HEK293T (cell line): ENCODE data around the gene LILRB5.
A peak's percentile ranks its signal among the peaks of the same experiment; 100 is the strongest.
"Not testable (repeated sequence)": the region's sequence is repeated elsewhere in the genome, so short reads cannot be mapped to it uniquely, and the experiment has no call there.

Experiments
- CTCF ChIA-PET: fragments of 350-600 bp; formaldehyde crosslinking; extraction: SDS; loops from one replicate; lab custom pipeline; 2021; ENCODE audit warnings: antibody characterized with exemption, inconsistent platforms; lab: Yijun Ruan, JAX
- POLR2A ChIA-PET: fragments of 350-600 bp; formaldehyde crosslinking; extraction: SDS; loops from one replicate; lab custom pipeline; 2020; ENCODE audit warnings: antibody characterized with exemption, inconsistent platforms; lab: Yijun Ruan, JAX
- DNase-seq: peaks from one replicate; pipeline ENCODE4 v3.0.0; 2012; ENCODE audit warnings: mixed read lengths; ENCODE audit errors: extremely low spot score
- ARNT ChIP-seq: fragments of 450-650 bp; IDR thresholded peaks from 2 replicates; pipeline ENCODE4 v1.6.1; 2017; ENCODE audit warnings: mild to moderate bottlenecking
- BHLHE40 ChIP-seq: fragments of 450-650 bp; IDR thresholded peaks from 2 replicates; pipeline ENCODE4 v1.6.1; 2016; ENCODE audit warnings: mild to moderate bottlenecking, moderate library complexity, borderline replicate concordance
- CTBP1 ChIP-seq: fragments of 450-650 bp; IDR thresholded peaks from 2 replicates; pipeline ENCODE4 v1.6.1; 2016; ENCODE audit warnings: borderline replicate concordance
- ELF4 ChIP-seq: fragments of 450-650 bp; IDR thresholded peaks from 2 replicates; pipeline ENCODE4 v1.6.1; 2017; ENCODE audit warnings: antibody characterized with exemption
- FOXA1 ChIP-seq: fragments of 450-650 bp; IDR thresholded peaks from 2 replicates; pipeline ENCODE4 v1.6.1; 2016; ENCODE audit warnings: mild to moderate bottlenecking
- FOXK2 ChIP-seq: fragments of 450-650 bp; IDR thresholded peaks from 2 replicates; pipeline ENCODE4 v1.6.1; 2016; ENCODE audit warnings: mild to moderate bottlenecking
- FOXM1 ChIP-seq: fragments of 450-650 bp; IDR thresholded peaks from 2 replicates; pipeline ENCODE4 v1.6.1; 2017; ENCODE audit warnings: mild to moderate bottlenecking, borderline replicate concordance
- HDGF ChIP-seq: fragments of 450-650 bp; IDR thresholded peaks from 2 replicates; pipeline ENCODE4 v1.6.1; 2017; ENCODE audit warnings: antibody characterized with exemption, borderline replicate concordance
- L3MBTL2 ChIP-seq: fragments of 450-650 bp; conservative IDR thresholded peaks from 2 replicates; pipeline ENCODE4 v1.6.1; 2016; ENCODE audit warnings: mild to moderate bottlenecking
- LEF1 ChIP-seq: fragments of 450-650 bp; IDR thresholded peaks from 2 replicates; pipeline ENCODE4 v1.6.1; 2017; ENCODE audit warnings: mild to moderate bottlenecking, borderline replicate concordance
- NFRKB ChIP-seq: fragments of 450-650 bp; IDR thresholded peaks from 2 replicates; pipeline ENCODE4 v1.6.1; 2016; ENCODE audit warnings: mild to moderate bottlenecking, moderate library complexity
- PKNOX1 ChIP-seq: fragments of 450-650 bp; IDR thresholded peaks from 2 replicates; pipeline ENCODE4 v1.6.1; 2016
- SP1 ChIP-seq: fragments of 450-650 bp; IDR thresholded peaks from 2 replicates; pipeline ENCODE4 v1.6.1; 2017
- SUZ12 ChIP-seq: fragments of 450-650 bp; IDR thresholded peaks from 2 replicates; pipeline ENCODE4 v1.6.1; 2016; ENCODE audit warnings: mild to moderate bottlenecking
- TARDBP ChIP-seq: fragments of 450-650 bp; IDR thresholded peaks from 2 replicates; pipeline ENCODE4 v1.6.1; 2016
- ZNF384 ChIP-seq: fragments of 450-650 bp; IDR thresholded peaks from 2 replicates; pipeline ENCODE4 v1.6.1; 2016

LILRB5 gene

GRCh38 chr19:54275951-54276350, 18.9 kb upstream of the LILRB5 start:
- no peak for DNase-seq
- TF ChIP-seq TARDBP, result no peak
- TF ChIP-seq SUZ12, result no peak
- TF ChIP-seq SP1, result no peak
- no peak for TF ChIP-seq CTBP1
- TF ChIP-seq LEF1, result no peak
- no peak for TF ChIP-seq PKNOX1
- no peak for TF ChIP-seq FOXA1
- TF ChIP-seq ARNT, result no peak
- no peak for TF ChIP-seq ZNF384
- no peak for TF ChIP-seq BHLHE40
- ChIA-PET POLR2A (no interaction called here), CTCF (no interaction called here)

- CTCF ChIA-PET, DNase-seq, POLR2A ChIA-PET: not testable (repeated sequence)
These were observed 17.4 kb upstream of the LILRB5 start for GRCh38 chr19:54274516-54274915.

DNA sequence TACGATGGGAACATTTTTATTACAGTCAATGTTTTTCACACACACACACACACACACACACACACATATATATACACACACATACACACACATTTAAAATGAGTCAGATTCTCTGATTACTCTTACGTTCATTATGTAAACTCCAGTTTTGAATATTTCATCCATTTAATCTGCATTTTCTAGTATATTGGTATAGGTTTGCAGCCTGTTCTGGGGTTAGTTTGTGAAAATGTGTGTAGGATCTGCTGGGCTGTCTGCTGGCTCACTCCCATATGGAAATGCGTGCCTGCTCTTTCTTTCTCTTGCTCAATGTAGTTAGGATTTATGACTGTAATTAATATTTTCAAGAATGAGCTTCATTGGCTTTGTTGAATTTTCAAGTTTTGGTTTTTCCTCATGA, 16.7 kb upstream of the LILRB5 start:
- CTCF ChIA-PET, result no interaction called here
- POLR2A ChIA-PET, result no interaction called here
- TF ChIP-seq BHLHE40 (no peak), TARDBP (no peak), SP1 (no peak), ZNF384 (no peak), NFRKB (no peak), FOXA1 (no peak), PKNOX1 (no peak), L3MBTL2 (no peak), ARNT (no peak), ELF4 (no peak), LEF1 (no peak), HDGF (no peak), FOXM1 (no peak), SUZ12 (no peak)

DNA sequence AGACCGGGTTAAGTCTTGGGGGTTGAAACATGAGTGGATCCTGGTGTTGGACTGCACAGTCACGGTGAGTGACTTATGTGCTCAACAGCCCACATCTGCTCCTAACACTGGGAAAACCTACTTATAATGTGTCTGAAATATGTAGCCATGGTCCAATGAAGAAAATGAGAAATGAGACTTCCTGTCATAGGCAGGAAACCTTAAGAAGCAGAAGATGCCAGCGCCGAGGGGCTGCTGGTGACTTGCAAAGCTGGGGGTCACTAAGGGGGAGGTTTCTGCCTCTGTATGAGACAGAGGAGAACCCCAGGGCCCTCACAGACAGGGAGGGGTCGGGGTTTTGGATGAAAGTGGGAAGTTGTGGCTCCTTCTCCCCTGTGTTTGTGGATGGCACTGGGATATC, 15.1 kb upstream of the LILRB5 start:
- DNase-seq, POLR2A ChIA-PET, CTCF ChIA-PET: not testable (repeated sequence)

More for the DNA sequence above, 16.7 kb upstream of the LILRB5 start:
- no peak for DNase-seq

- POLR2A ChIA-PET, result not testable (repeated sequence)
These were observed 14.5 kb upstream of the LILRB5 start for GRCh38 chr19:54271587-54271986.

DNA sequence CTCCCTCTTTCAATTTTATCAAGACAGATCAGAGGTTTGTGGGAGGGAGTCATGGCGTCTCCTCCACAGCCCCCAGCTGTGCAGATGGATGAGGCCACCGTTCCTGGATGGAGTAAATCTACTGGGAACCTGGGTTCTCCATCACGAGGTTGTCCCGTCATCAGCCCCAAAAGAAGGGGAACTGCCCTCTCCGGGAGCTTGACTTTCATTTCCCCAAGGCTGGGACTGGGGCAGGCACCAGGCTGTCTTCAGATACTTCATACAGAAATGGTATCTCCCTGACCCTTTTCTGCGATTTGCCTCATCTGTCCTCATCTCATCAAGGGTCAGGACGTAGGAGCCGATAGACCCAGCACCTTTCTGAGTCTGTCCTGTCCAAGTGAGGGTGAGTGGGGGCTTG, 14.0 kb upstream of the LILRB5 start:
- no peak for TF ChIP-seq L3MBTL2
- TF ChIP-seq SUZ12, result no peak
- no peak for TF ChIP-seq SP1
- no peak for TF ChIP-seq CTBP1
- TF ChIP-seq NFRKB, result no peak
- no peak for TF ChIP-seq LEF1
- TF ChIP-seq FOXA1, result no peak
- TF ChIP-seq FOXK2, result no peak
- TF ChIP-seq HDGF, result no peak
- CTCF ChIA-PET, result no interaction called here
- POLR2A ChIA-PET, result no interaction called here
- DNase-seq, result no peak

More at GRCh38 chr19:54271587-54271986, 14.5 kb upstream of the LILRB5 start:
- CTCF ChIA-PET, DNase-seq: not testable (repeated sequence)

GRCh38 chr19:54268936-54269335, 11.9 kb upstream of the LILRB5 start:
- POLR2A ChIA-PET, result interaction anchor here (0.7 kb wide), 1 partner anchor 200 kb away, joined by 3 read pairs; no protein-coding TSS in a partner anchor
- CTCF ChIA-PET, result no interaction called here
- TF ChIP-seq PKNOX1, result no peak
- DNase-seq, result no peak

- DNase-seq, result peak; percentile 80
- POLR2A ChIA-PET, result no interaction called here
- TF ChIP-seq CTBP1 (peak; percentile 84), TARDBP (no peak)
- CTCF ChIA-PET, result interaction anchor here (0.6 to 1.5 kb wide), 8 partner anchors 9 to 92 kb away, joined by 3 to 12 read pairs (median 3); partner anchors contain the start of genes LILRB5 and MBOAT7
These were observed 9.1 kb upstream of the LILRB5 start for GRCh38 chr19:54266133-54266532.
